GM21619 (cell line): ENCODE results near the gene IGIP.
"Not testable (repeated sequence)": the region's sequence is repeated elsewhere in the genome, so short reads cannot be mapped to it uniquely, and the experiment has no call there.

Source experiments
- ATAC-seq: cut with Tn5 transposase; IDR thresholded peaks from one replicate; pipeline ENCODE4 v1.9.1; 2021; ENCODE audit not compliant: unreplicated experiment

IGIP gene

DNA sequence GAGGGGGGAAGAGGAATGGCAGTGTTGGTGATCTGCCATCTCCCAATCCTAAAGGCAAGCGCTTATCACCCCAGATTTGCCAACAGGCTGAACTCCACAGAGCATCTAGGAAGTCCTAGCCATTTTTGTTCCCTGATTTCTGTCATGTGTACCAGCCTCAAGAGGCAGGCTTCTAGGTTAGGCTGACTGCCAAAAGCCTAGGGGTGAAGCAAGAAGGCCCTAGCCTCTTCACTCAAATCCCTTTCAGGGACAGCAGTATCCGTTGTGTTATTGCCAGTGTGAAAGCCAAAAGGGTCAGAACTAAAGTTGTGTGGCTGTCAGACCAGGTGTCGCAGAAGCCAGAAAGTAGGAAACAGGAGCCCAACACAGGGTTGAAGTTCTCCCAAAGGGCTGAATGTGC, 14.7 kb downstream of the IGIP start:
- no peak for ATAC-seq

DNA sequence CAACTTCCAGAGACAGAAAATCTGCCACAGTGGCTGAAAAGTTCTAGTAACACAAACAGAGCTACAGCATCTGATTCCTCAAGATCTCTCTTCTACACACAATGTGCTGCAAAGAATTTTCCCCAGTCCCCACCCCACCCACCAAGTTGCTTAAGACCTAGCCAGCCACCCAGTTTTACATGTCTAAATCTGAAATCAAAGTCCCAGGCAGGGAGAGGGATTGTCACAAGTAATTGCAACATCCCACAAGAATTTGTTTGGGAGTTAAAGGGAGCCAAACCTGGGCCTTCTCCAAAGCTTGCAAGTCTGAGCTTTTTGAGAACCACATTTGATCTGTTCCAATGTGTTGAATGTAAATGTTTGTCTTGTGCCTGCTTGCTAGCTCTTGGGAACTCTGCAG, 15.5 kb downstream of the IGIP start:
- ATAC-seq = no peak

GRCh38 chr5:140142246-140142645, 16.5 kb downstream of the IGIP start:
- no peak for ATAC-seq

DNA sequence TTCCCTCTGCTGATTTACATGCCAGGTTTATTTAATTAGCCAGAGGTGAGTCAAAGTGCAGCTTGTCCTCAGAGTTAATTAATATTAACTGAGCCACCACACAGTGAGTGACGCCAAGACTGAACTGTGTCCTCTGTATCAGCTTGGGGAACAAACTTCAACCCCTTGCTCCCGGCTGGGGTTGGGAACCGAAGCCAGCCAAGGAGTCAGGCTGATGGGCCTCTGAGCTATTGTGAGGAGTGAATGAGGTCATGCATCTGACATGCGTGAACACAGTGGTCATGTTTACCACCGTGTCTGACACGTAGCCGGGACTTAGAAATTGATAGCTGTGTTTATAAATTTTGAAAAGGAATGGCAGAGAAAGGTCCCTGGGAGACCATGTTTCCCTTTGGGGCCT, 17.1 kb downstream of the IGIP start:
- ATAC-seq = no peak

- ATAC-seq = no peak
These were observed 18.0 kb downstream of the IGIP start for GRCh38 chr5:140143521-140144258.

- no peak for ATAC-seq
These were observed 19.5 kb downstream of the IGIP start for GRCh38 chr5:140145256-140145655.

DNA sequence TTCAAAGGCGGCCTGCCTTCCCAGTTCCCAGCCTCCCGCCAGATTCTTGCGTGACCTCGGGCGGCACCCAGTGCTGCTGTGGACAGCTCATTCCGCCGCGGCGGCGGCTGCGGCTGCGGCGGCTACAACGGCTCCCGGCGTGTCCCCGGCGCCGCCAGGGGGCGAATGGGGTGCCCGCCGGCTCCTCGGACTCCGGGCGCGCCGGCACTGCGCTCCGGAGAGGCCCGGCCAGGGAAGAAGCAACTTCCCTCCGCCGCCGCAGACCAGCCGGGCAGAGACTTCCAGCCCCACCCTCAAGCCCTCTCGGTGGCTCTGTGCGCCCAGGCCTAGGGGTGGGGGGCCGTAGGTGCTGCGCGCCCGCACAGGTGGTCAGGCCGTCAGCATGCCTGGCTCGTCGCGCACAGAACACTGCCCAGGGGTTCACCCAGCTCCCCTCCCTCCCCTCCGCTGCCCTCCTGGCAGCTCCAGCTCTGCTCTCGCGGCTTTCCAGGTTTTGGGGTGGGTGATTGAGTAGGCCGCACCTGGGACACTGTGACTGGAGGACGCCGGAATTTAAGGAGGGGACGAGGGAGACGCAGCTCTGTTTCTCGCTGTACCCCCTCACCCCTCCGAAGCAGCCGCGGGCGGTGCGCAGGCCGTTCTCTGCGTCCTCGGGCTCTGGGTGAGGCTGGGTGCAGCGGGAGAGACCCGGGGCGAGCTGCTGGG, 20.2 kb downstream of the IGIP start:
- no peak for ATAC-seq

- ATAC-seq = no peak
These were observed 20.7 kb downstream of the IGIP start for GRCh38 chr5:140146523-140146842.

DNA sequence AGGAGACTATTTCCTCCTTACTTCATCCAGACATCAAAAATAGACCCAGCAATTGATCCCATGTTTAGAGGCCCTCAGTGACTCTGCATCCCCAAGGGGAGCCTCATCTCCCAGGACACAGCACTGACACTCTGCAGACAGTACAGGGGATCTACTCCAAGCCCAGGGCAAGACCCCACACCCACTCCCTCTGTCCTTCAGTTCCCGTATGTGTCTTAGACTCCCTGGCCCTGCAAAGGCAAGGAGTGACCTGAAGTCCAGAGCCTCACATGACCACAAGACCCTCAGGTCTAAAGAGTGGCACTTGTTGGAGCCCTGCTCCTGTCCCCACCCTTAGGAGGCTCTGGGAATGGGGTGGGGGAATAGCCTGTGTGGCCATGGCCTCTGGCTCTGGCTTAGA, 21.7 kb downstream of the IGIP start:
- no peak for ATAC-seq

- ATAC-seq = no peak
These were observed 22.8 kb downstream of the IGIP start for GRCh38 chr5:140148508-140148907.

- ATAC-seq = no peak
These were observed 24.5 kb downstream of the IGIP start for GRCh38 chr5:140150201-140150600.

GRCh38 chr5:140151144-140152021, 25.6 kb downstream of the IGIP start:
- no peak for ATAC-seq

GRCh38 chr5:140152022-140152999, 26.6 kb downstream of the IGIP start:
- no peak for ATAC-seq

DNA sequence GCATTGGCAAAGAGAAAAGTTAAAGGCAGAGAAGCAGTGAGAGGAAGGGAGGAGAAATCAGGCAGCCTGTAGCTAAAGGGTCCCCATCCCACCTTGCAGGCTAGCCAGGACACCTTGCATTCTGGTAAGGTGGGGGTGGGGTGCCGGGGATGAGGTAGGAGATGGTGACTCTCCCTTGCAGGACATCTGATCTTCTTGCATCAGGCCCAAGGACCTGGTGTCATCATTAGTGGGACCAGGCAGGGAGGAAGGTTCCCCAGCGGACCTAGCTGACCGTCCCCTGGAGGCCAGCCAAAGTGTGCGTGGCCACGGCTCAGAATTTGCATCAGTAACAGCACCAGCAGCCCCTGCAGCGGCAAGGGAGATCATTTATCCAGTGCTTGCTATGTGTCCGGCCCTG, 27.5 kb downstream of the IGIP start:
- ATAC-seq = no peak

DNA sequence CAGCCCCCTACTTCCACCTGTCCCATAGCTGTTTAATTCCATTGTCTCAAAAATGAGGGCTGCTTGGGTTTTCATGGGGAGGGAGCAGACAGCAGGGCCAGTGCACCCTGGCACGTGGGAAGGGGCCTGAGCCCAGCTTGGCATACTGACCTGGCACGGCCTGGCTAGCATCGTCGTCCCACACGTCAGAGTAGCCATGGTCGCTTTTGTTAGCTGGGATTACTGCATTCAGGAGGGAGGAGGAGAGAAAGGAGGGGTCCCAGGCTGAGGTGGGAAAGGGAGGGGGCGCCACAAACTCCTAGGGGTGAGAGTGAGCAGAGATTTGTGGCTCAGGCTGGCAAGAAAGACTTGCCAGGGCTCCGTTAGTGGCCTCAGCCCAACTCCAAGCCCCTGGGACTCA, 28.2 kb downstream of the IGIP start:
- no peak for ATAC-seq

GRCh38 chr5:140154710-140155381, 29.1 kb downstream of the IGIP start:
- ATAC-seq = not testable (repeated sequence)

DNA sequence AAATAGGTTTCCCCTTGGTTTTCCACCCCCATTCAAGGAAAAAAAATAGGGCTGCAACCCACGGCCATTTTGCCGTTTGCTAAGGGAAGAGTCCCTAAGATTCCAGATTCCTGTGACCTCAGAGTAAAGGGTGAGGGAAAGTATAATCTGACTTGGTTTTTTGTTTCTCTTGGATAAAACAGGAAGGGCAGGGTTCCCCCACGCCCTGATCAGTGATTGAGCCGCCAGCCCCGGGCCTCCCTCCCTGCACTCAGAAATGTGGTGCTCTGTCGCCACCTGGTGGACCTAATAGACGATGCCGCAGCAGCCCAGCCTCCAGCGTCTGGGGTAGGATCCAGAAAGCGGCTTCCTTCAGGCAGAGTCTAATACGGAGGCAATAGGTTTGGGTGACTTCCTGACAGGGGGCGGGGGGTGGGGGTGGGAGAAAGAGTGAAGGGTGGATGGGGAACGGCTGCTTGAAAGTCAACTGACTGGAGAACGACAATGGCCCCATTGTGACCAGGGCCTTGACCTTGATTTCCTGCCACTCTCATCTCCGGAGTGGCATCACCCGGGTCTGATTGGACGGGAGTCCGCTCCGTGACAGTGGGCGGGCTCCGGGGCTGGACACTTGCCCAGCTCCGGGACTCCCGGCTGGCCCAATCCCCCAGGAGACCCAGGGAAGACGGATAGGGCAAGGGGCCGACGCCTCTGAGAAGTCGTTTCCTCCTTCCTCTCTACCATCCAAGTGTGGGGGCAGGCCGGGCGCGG, 31.5 kb downstream of the IGIP start:
- ATAC-seq = peak; percentile 95

GRCh38 chr5:140159014-140159927, 33.5 kb downstream of the IGIP start:
- ATAC-seq = no peak
